A673 (cell line): ENCODE measurements around the gene PRR7. TPM values are rescaled to one million over a fixed set of nuclear protein-coding genes. Genes with fewer than 3 reads are reported as not detected.

Experiments
- BruUV-seq: library from RNA; stranded (reverse); fragments of 400-500 nt; replicated peaks from 2 replicates; lab custom pipeline; 2021; lab: Mats Ljungman, UMichigan
- CTCF ChIA-PET: fragments of 300-600 bp; sonication (Branson Sonifier 250); formaldehyde crosslinking; loops from one replicate; lab custom pipeline; 2022; ENCODE audit warnings: antibody characterized with exemption; lab: Charles Lee
- POLR2A ChIA-PET: fragments of 300-600 bp; sonication (Branson Sonifier 250); formaldehyde crosslinking; loops from one replicate; lab custom pipeline; 2022; ENCODE audit warnings: antibody characterized with exemption; ENCODE audit not compliant: low non-redundant PET; lab: Charles Lee
- DNase-seq: peaks from one replicate; pipeline ENCODE4 v3.0.0-alpha.2; 2015; ENCODE audit warnings: low spot score
- H3K27ac ChIP-seq: fragments of 200-600 bp; sonication (generic); 2 replicates; pipeline ENCODE4 v1.5.1; 2016; ENCODE audit warnings: mixed run types, low read depth, mild to moderate bottlenecking, mixed read lengths, antibody characterized with exemption, low read length; ENCODE audit not compliant: poor library complexity, severe bottlenecking
- H3K27me3 ChIP-seq: fragments of 200-600 bp; sonication (generic); replicated peaks from 2 replicates; pipeline ENCODE4 v1.6.1; 2017; ENCODE audit warnings: mixed run types, low read depth, mild to moderate bottlenecking, mixed read lengths, antibody characterized with exemption, low read length; ENCODE audit not compliant: insufficient read depth, poor library complexity
- H3K36me3 ChIP-seq: fragments of 200-600 bp; sonication (generic); 2 replicates; pipeline ENCODE4 v1.6.1; 2016; ENCODE audit warnings: mixed run types, mild to moderate bottlenecking, mixed read lengths, antibody characterized with exemption, low read length; ENCODE audit not compliant: insufficient read depth, poor library complexity, severe bottlenecking
- H3K4me1 ChIP-seq: fragments of 200-600 bp; sonication (generic); 2 replicates; pipeline ENCODE4 v1.6.1; 2017; ENCODE audit warnings: mixed run types, mild to moderate bottlenecking, mixed read lengths, antibody characterized with exemption, low read length; ENCODE audit not compliant: insufficient read depth, poor library complexity, severe bottlenecking
- H3K4me3 ChIP-seq: fragments of 200-600 bp; sonication (generic); 2 replicates; pipeline ENCODE4 v1.5.1; 2016; ENCODE audit warnings: low read depth, mixed run types, mild to moderate bottlenecking, mixed read lengths, low read length; ENCODE audit not compliant: poor library complexity, severe bottlenecking
- H3K9me3 ChIP-seq: fragments of 200-600 bp; sonication (generic); 2 replicates; pipeline ENCODE4 v1.6.1; 2016; ENCODE audit warnings: mixed run types, low read depth, mild to moderate bottlenecking, mixed read lengths, antibody characterized with exemption, low read length; ENCODE audit not compliant: poor library complexity, severe bottlenecking
- CTCF ChIP-seq: fragments of 300-800, 200-600 bp; sonication (generic); conservative IDR thresholded peaks from 2 replicates; pipeline ENCODE4 v1.5.1; 2017; ENCODE audit warnings: low read depth, mild to moderate bottlenecking, antibody characterized with exemption, low read length, moderate library complexity, mixed read lengths
- EZH2 ChIP-seq: fragments of 200-600 bp; sonication (generic); IDR thresholded peaks from 2 replicates; pipeline ENCODE4 v1.6.1; 2017; ENCODE audit warnings: borderline replicate concordance, low read depth, mild to moderate bottlenecking, mixed read lengths, antibody characterized with exemption, low read length; ENCODE audit not compliant: poor library complexity, severe bottlenecking
- intact Hi-C: fragments of 100-400 bp; cut with micrococcal nuclease; formaldehyde crosslinking; loops from one replicate; pipeline ENCODE4 v1.10.0; 2022; ENCODE audit not compliant: unreplicated experiment
- total RNA-seq: library from RNA; stranded (reverse); gene quantifications from 2 replicates; pipeline ENCODE4 v1.2.3, GENCODE V29; 2021

Gene PRR7
- total RNA-seq, 1 experiment from 2014 or later: 3.0 TPM

DNA sequence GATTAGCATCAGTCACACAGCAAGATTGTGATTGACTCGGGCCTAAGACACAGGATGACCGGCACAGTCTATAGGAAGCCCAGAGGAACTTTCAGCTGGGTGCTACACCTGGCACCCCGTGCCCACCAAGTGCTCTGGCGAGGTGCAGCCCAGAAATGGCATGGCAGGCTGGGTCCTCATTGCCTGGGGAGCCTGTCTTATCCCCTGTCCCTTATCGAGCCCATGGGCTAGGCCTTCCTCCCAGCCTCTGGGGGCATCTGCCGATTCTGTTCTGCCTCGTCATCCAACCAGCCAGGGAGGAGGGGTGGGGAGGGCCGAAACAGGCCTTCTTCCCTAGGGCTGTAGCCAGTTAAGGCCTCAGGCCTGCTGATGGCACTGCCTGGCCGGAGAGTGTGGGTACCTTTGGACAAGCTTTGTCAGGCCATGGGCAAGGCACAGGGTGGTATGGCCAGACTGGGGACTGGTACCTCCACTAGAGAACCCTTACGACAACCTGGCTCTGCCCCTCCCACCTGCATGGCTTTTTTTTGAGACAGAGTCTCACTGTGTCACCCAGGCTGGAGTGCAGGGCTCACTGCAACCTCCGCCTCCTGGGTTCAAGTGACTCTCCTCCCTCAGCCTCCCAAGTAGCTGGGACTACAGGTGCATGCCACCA lies 18.6 kb upstream of the PRR7 start:
- H3K9me3 ChIP-seq: no peaks in the 10 kb centered on the region
- peak overlapping the region; percentile 84 for H3K27ac ChIP-seq
- H3K27me3 ChIP-seq: no peaks in the 10 kb centered on the region
- ChIA-PET POLR2A (interaction anchor here (0.6 kb wide), 1 partner anchor 1814 kb away, joined by 3 read pairs; no protein-coding TSS in a partner anchor), CTCF (no interaction called here)
- peaks cover 10% of the 10 kb centered on the region for H3K36me3 ChIP-seq
- peaks cover 13% of the 10 kb centered on the region for H3K4me1 ChIP-seq
- DNase-seq: no peak
- peak overlapping the region; percentile 76 for H3K4me3 ChIP-seq
- intact Hi-C loops: no loop called here
- TF ChIP-seq CTCF (no peak), EZH2 (no peak)
- BruUV-seq: no TSS peak

DNA sequence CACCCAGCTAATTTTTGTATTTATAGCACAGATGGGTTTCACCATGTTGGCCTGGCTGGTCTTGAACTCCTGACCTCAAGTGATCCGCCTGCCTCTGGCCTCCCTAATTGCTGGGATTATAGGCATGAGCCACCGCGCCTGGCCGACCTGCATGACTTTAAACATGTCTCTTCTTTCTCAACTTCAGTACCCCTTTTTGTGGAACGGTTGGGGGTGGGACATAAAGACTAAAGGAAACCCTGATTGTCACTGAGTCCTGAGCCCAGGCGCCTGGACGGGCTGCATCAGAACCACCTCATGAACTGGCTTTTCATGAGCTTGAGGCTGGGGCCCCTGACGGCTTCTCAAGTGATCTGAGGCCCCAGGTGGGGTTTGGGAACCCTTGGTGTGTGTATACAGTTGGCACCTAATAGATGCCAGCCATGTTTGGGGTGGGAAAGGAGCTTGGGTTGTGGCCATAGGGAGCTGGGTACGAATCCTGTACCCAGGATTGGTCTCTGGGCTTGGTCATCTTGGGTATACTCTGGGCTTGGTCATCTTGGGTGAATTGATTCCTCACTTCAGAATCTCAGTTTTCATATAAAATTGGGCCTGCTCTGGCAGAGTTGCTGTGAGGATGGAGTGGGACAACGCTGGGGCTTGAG lies 17.9 kb upstream of the PRR7 start:
- intact Hi-C loops: no loop called here
- Histone ChIP-seq H3K9me3 (no peaks in the 10 kb centered on the region), H3K36me3 (peaks cover 10% of the 10 kb centered on the region), H3K27ac (no peak overlapping the region), H3K4me3 (no peak overlapping the region), H3K4me1 (peaks cover 13% of the 10 kb centered on the region), H3K27me3 (no peaks in the 10 kb centered on the region)
- no TSS peak for BruUV-seq
- POLR2A ChIA-PET: no interaction called here
- TF ChIP-seq CTCF: no peak
- no peak for TF ChIP-seq EZH2
- DNase-seq: no peak
- CTCF ChIA-PET: no interaction called here

DNA sequence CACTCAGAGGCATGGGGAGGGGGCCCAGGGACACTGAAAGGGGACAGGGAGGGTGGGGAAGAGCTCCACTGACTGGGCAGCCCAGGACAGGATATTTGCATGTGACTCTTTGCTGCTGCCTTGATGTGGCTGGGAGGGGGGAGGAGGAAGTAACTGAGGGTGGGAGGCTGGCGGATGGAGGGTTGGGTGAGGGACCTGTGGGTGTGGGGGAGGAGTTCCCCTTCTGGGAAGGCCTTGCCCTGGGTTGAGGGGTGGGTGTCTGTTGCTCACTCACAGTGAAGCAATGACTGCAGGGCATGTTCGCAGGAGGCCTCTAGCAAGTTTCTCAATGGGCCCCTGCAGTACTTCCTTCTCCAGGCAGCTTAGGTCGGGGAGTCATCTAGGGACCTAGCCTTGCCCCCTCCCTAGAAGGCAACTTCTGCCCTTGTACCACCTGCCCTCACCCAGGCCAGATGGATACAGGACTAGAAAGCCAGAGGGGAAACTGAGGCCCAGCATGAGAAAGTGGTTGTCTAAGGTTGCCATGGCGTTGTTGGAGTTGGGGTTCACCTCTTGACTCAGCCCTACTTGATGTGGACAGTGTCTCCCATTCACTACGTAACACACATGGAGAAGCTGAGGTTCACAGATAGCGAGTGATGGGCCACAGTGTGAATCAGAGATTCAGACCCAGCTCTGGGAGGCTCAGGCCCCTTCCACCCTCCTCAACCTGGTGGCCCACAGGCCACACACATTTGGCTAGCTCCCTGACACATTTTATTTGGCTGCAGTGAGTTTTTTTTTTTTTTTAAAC lies 17.2 kb upstream of the PRR7 start:
- no TSS peak for BruUV-seq
- ChIA-PET CTCF (no interaction called here), POLR2A (no interaction called here)
- no peak overlapping the region for H3K27ac ChIP-seq
- peaks cover 13% of the 10 kb centered on the region for H3K36me3 ChIP-seq
- TF ChIP-seq CTCF (no peak), EZH2 (no peak)
- H3K4me1 ChIP-seq: peaks cover 13% of the 10 kb centered on the region
- no peak overlapping the region for H3K4me3 ChIP-seq
- intact Hi-C loops: no loop called here
- no peak for DNase-seq
- H3K9me3 ChIP-seq: no peaks in the 10 kb centered on the region
- H3K27me3 ChIP-seq: no peaks in the 10 kb centered on the region
